SU-DHL-6 (cell line): Measurements from ENCODE around the gene HOXA10.

ENCODE experiments used
- H2AFZ ChIP-seq: fragments of 200-600 bp; sonication (generic); 2 replicates; pipeline ENCODE4 v1.6.1; 2014; ENCODE audit warnings: low read depth, mild to moderate bottlenecking, moderate library complexity, mixed read lengths, antibody characterized with exemption, low read length; ENCODE audit not compliant: severe bottlenecking
- H3F3A ChIP-seq: fragments of 200-600 bp; shearing (Covaris generic); 2 replicates; pipeline ENCODE4 v1.6.0; 2016; ENCODE audit warnings: antibody characterized with exemption, mild to moderate bottlenecking; ENCODE audit not compliant: insufficient read depth
- H3K27ac ChIP-seq: fragments of 200-600 bp; sonication (generic); 2 replicates; pipeline ENCODE4 v1.5.1; 2016; ENCODE audit warnings: low read depth, mild to moderate bottlenecking, low read length, moderate library complexity, mixed read lengths
- H3K27me3 ChIP-seq: fragments of 200-600 bp; sonication (generic), shearing (Covaris generic); 2 replicates; pipeline ENCODE4 v1.6.0; 2014; ENCODE audit warnings: mild to moderate bottlenecking, low read length
- H3K36me3 ChIP-seq: fragments of 200-600 bp; sonication (generic); 2 replicates; pipeline ENCODE4 v1.6.1; 2014; ENCODE audit warnings: mild to moderate bottlenecking, low read length, mixed read lengths
- H3K4me2 ChIP-seq: fragments of 300-600, 200-600 bp; shearing (Covaris generic), sonication (generic); 2 replicates; pipeline ENCODE4 v1.6.0; 2014; ENCODE audit warnings: low read length, low read depth, mild to moderate bottlenecking; ENCODE audit not compliant: poor library complexity, severe bottlenecking
- H3K4me3 ChIP-seq: fragments of 200-600 bp; sonication (generic); 2 replicates; pipeline ENCODE4 v1.5.1; 2014; ENCODE audit warnings: antibody characterized with exemption, low read length, mild to moderate bottlenecking, mixed read lengths; ENCODE audit not compliant: insufficient read depth, poor library complexity, severe bottlenecking
- H3K79me2 ChIP-seq: fragments of 200-600 bp; sonication (generic); 2 replicates; pipeline ENCODE4 v1.6.1; 2014; ENCODE audit warnings: mild to moderate bottlenecking, low read length, moderate library complexity; ENCODE audit not compliant: insufficient read depth
- H3K9ac ChIP-seq: fragments of 200-600 bp; sonication (generic); 2 replicates; pipeline ENCODE4 v1.7.0; 2014; ENCODE audit warnings: mild to moderate bottlenecking, low read length
- H3K9me2 ChIP-seq: fragments of 200-600 bp; sonication (generic); replicated peaks from 2 replicates; pipeline ENCODE4 v1.6.1; 2014; ENCODE audit warnings: low read length; ENCODE audit not compliant: insufficient read depth
- H3K9me3 ChIP-seq: fragments of 200-600 bp; sonication (generic); 2 replicates; pipeline ENCODE4 v1.6.1; 2014; ENCODE audit warnings: low read length, mixed read lengths; ENCODE audit not compliant: insufficient read depth
- H4K20me1 ChIP-seq: fragments of 200-600 bp; sonication (generic); 2 replicates; pipeline ENCODE4 v1.6.1; 2014; ENCODE audit warnings: low read depth, mild to moderate bottlenecking, antibody characterized with exemption, low read length, moderate library complexity, mixed read lengths
- EZH2phosphoT487 ChIP-seq: fragments of 200-600 bp; sonication (generic), shearing (Covaris generic); conservative IDR thresholded peaks from 2 replicates; pipeline ENCODE4 v1.6.1; 2018; ENCODE audit warnings: mild to moderate bottlenecking, antibody characterized with exemption, low read length, moderate library complexity, mixed read lengths
- TF ChIP-seq, protein P1 (sequence below): fragments of 200-600 bp; sonication (generic); IDR thresholded peaks from one replicate; pipeline ENCODE4 v1.5.1; 2017; ENCODE audit warnings: antibody characterized with exemption, mild to moderate bottlenecking, low read length, moderate library complexity; ENCODE audit not compliant: insufficient read depth, poor library complexity, severe bottlenecking

HOXA10 gene

DNA sequence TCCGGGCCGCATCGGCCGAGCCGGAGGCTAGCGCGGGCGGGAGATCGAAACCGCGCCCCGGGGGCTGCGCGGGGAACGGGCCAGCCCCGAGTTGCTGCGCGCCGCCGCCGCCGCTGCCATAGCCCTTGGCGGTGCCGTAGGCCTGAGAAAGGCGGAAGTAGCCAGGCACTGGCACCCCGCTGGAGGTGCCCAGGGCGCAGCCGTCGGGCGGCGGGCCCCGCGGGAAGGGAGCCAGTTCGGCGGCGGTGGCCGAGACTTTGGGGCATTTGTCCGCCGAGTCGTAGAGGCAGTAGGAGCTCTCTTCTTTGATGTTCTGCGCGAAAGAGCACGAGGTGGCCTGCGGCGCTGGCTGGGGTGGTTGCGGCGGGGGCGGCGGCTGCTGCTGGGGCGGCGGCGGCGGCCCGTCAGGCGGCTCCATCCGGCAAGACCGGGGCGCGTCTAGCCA is 587 bp downstream of the HOXA10 start:
- H3K27ac ChIP-seq: no peak overlapping the region
- no peaks in the 10 kb centered on the region for H3K9me3 ChIP-seq
- H3K9me2 ChIP-seq: no peaks in the 10 kb centered on the region
- H3F3A ChIP-seq: no peaks in the 10 kb centered on the region
- no peak overlapping the region for H3K9ac ChIP-seq
- no peak for TF ChIP-seq EZH2phosphoT487
- TF ChIP-seq, protein P1, sequence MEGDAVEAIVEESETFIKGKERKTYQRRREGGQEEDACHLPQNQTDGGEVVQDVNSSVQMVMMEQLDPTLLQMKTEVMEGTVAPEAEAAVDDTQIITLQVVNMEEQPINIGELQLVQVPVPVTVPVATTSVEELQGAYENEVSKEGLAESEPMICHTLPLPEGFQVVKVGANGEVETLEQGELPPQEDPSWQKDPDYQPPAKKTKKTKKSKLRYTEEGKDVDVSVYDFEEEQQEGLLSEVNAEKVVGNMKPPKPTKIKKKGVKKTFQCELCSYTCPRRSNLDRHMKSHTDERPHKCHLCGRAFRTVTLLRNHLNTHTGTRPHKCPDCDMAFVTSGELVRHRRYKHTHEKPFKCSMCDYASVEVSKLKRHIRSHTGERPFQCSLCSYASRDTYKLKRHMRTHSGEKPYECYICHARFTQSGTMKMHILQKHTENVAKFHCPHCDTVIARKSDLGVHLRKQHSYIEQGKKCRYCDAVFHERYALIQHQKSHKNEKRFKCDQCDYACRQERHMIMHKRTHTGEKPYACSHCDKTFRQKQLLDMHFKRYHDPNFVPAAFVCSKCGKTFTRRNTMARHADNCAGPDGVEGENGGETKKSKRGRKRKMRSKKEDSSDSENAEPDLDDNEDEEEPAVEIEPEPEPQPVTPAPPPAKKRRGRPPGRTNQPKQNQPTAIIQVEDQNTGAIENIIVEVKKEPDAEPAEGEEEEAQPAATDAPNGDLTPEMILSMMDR: no peak
- H2AFZ ChIP-seq: no peak overlapping the region
- H3K79me2 ChIP-seq: no peaks in the 10 kb centered on the region
- H3K4me2 ChIP-seq: no peak overlapping the region
- H4K20me1 ChIP-seq: no peaks in the 10 kb centered on the region
- H3K36me3 ChIP-seq: no peaks in the 10 kb centered on the region
- H3K4me3 ChIP-seq: no peak overlapping the region
- H3K27me3 ChIP-seq: no peaks in the 10 kb centered on the region

DNA sequence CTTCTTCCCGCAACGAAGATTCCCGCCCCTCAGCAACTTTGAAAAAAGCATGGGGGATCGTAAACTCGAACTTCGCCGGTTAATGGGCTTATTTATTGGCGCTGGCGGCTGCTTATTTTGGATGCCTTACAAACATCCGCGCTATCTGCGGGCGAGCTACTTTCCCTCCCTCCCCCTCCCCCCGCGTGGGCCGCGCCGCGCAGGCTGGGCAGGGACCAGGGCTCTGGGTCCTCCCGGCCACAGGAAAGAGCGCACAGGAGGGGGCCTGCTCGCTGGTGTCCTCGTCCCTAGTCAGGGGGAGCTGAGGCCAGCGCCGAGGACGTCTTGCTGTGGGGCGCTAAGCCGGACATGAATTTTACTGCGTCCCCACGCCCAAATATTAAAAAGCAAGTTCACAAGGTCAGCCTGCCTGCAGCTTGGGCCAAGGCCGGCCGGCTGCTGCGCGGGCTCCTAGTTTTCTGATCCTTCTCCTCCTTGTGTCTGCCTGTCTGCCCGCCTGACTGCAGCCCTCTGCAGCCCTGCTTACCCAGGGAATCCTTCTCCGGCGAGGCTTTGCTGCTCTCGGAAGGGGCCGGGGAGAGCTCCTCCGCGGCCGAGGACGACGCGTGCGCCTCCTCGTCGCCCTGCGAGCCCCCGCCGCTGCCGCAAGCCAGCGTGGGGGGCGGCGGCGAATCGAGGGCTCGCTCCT is 1.2 kb downstream of the HOXA10 start:
- TF ChIP-seq, protein P1: no peak
- no peak for TF ChIP-seq EZH2phosphoT487
- H3K27ac ChIP-seq: no peak overlapping the region
- no peaks in the 10 kb centered on the region for H3K27me3 ChIP-seq
- no peak overlapping the region for H3K4me2 ChIP-seq
- H3K36me3 ChIP-seq: no peaks in the 10 kb centered on the region
- no peaks in the 10 kb centered on the region for H3K9me2 ChIP-seq
- no peaks in the 10 kb centered on the region for H3F3A ChIP-seq
- H3K9ac ChIP-seq: no peak overlapping the region
- H3K79me2 ChIP-seq: no peaks in the 10 kb centered on the region
- H3K9me3 ChIP-seq: no peaks in the 10 kb centered on the region
- no peak overlapping the region for H3K4me3 ChIP-seq
- no peak overlapping the region for H2AFZ ChIP-seq
- H4K20me1 ChIP-seq: no peaks in the 10 kb centered on the region

DNA sequence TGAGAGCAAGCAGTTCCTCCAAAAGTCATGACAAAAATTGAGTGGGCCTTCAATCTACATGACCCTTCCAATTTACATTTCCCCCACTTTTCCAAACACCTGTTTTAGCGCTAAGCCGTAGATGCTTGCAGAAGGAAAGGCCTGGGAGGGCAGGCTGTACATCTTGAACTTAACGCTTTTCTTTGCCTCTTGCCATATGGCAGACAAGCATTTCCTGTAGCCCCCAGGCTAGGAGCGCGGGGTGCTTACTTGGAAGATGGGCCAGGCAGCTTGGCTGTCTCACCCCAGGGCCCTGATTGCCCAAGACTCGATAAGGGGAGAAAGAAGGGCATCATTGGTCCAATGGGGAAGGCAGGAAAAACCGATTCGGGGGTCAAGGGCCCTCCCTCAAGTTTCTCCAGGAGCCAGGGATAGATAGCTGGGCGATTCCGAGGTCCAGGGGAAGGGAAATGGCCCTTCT is 1.8 kb downstream of the HOXA10 start:
- Histone ChIP-seq H3K4me3 (no peak overlapping the region), H2AFZ (no peak overlapping the region), H3K9ac (no peak overlapping the region), H3K79me2 (no peaks in the 10 kb centered on the region), H3K4me2 (no peak overlapping the region), H3F3A (no peaks in the 10 kb centered on the region), H3K9me3 (no peaks in the 10 kb centered on the region), H3K36me3 (no peaks in the 10 kb centered on the region), H4K20me1 (no peaks in the 10 kb centered on the region), H3K27me3 (no peaks in the 10 kb centered on the region), H3K27ac (no peak overlapping the region), H3K9me2 (no peaks in the 10 kb centered on the region)
- no peak for TF ChIP-seq EZH2phosphoT487
- TF ChIP-seq, protein P1: no peak
